Hematopoietic multipotent progenitor cell treated with erythropoietin and hydrocortisone succinate and interleukin-3 and kit ligand, for 15 days (in vitro differentiated cells): Measurements from ENCODE around the gene MAPK8IP3.
"Not testable (repeated sequence)": the region's sequence is repeated elsewhere in the genome, so short reads cannot be mapped to it uniquely, and the experiment has no call there.

ENCODE experiments used
- DNase-seq: peaks from one replicate; pipeline ENCODE4 v3.0.0-alpha.2; 2015; ENCODE audit warnings: low spot score

The MAPK8IP3 gene

DNA sequence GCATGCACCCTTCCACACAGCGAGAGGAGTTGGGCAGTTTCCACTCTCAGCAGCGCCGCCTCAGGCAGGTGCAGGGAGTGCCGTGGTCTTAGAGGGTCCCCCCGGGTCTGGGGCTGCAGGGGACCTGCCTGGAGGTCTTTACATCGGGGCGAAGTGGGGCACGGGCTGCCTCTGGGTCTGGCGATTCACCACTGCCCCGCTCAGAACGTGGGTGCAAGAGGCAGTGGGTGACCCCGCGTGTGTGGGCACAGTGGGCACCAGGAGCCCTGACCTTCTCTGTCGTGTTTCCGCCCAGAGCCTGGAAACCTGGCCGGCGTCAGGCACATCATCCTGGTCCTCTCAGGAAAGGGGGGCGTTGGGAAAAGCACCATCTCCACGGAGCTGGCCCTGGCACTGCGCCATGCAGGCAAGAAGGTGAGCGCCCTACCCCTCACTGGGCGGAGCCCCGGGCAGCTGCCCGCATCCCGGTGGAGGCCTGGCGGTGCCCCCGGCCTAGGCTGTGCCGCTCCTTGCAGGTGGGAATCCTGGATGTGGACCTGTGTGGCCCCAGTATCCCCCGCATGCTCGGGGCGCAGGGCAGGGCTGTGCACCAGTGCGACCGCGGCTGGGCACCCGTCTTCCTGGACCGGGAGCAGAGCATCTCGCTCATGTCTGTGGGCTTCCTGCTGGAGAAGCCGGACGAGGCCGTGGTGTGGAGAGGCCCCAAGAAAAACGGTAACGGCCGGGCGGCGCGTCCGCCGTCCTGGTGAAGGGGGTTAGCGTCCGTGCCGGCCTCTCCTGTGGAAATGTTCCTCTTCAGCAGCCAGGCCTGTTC is 80.5 kb downstream of the MAPK8IP3 start:
- DNase-seq: no peak

DNA sequence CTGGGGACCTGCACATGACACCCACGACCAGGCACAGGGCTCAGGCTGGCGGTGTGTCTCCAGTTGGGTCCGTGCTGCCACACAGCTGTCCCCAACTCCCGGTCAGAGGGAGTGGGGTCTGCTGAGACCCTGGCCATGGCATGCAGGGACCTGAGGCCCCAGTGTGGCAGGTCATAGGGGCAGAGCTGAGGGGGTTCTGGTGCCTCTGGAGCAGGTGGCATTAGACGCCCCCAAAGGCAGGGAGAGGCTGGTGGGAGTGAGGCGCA is 81.0 kb downstream of the MAPK8IP3 start:
- DNase-seq: no peak

DNA sequence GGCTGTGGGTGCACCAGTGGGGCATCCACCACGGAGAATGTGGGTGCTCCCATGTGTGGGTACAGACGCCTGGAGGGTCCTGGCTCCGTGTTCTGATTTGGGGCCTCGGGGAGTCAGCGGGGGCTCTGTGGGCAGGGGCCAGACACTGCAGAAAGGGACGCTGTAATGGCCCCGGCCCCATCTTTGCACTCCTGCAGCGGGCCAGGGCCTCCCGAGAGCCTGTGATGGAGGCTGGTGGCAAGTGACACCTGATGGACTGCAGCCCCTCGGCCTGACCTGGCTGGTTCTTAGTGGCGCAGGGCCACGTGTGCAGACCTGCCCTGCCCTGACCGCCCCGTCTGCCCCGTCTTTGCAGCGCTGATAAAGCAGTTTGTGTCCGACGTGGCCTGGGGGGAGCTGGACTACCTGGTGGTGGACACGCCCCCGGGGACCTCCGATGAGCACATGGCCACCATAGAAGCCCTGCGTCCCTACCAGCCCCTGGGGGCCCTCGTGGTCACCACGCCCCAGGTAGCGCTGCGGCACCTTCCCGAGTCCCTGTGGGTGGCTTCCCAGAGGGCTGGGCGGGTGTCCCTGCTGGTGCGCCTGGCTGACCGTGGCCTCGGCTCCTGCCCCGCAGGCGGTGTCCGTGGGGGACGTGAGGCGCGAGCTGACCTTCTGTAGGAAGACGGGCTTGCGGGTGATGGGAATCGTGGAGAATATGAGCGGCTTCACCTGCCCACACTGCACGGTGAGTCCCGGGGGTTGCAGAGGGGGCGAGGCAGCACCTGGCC is 81.5 kb downstream of the MAPK8IP3 start:
- DNase-seq: no peak

DNA sequence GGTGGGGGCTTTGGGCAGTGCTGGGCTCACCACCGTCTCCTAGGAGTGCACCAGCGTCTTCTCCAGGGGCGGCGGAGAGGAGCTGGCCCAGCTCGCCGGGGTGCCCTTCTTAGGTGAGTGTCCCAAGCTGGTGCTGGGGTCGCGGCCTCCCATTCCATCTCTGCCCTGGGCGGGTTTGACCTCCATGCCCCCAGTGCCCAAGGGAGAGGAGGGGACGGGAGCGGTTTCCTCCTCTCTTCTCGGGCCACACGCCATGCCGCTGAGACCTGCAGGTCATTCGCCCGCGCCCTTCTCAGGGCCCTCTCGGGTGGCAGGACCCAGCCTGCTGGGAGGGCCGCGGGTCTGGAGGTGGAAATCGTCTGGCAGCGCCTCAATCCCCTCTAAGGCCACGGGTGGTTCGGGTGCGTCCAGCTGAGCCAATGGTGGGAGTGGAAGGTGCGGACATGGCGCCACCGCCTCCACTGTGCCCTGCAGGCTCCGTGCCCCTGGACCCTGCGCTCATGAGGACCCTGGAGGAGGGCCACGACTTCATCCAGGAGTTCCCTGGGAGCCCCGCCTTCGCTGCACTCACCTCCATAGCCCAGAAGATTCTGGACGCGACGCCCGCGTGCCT is 82.2 kb downstream of the MAPK8IP3 start:
- DNase-seq: no peak

DNA sequence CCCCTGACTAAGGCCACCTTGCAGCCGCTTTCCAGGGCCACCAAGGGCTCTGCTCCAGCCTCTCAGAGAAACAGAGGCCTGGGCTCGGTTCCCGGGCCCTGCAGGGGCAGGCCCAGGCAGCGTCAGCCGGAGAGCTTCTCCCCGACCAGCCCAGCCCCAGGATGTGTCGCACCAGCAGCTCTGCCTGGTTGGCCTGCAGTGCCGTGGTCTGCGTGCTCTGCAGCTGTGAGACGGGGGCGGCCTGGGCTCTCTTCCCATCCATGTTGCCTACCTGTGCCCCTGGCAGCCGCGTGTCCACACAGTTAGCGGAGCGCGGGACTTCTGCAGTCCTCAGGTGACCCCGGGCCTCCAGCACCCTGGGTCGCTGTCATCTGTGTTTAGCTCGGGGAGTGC is 82.7 kb downstream of the MAPK8IP3 start:
- no peak for DNase-seq

DNA sequence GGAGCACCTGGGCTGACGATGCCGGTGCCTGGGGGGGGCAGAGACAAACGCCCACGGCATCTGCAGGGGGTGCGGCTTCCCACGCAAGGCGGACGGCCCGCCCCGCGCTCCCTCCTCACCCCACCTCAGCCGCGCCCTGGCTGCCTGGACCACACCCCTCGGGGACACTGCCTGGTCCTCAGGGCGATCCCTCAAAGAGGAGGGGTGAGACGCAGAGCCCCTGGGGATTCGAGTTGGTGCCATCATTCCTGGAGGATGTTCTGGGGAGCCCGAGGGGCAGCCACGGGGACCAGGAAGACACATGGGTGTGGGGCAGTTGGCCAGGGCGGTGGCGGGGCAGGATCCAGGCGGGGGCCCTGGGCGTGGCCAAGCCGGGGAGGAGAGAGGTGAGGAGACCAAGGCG is 83.6 kb downstream of the MAPK8IP3 start:
- DNase-seq: no peak

DNA sequence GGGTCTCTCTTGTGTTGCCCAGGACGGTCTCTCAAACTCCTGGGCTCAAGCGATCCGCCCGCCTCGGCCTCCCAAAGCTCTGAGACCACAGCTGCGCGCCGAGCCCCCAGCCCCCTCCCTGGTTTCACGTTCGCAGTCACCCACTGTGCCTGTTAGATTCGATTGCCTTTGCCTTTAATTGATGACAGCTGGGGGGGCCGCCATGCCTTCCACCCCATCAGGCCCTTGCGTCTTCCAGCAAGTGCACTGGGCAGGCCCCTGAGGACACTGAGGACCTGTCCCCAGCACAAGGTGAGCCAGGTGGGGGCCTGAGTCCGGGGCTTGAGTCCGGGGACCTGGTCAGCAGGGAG is 84.2 kb downstream of the MAPK8IP3 start:
- DNase-seq: no peak

DNA sequence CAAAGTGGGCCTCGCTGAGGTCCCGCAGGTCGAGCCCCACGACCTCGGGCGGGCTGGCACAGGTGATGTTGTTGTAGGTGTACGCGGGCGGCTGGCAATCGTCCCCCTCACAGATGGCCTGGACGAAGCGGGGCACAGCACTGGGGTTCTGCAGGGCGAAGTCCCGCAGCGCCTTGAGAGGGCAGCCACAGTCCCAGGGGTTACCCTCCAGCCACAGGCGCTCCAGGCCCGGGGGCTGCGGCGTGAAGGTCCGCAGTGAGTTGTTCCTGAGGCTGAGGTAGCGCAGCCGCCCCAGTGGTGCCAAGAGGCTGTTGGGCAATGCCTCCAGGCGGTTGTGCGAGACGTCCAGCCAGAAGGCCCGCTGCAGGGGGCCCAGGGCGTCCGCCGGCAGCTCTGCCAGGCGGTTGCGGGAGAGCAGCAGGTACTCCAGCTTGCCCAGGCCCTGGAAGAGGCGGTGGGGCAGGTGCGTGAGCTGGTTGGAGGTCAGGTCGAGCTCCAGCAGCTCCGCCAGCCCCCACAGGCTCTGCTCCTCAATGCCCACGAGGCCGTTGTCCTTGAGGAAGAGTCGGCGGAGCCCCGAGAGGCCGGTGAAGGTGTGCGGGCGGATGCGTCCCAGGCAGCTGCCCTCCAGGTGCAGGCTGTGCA is 84.7 kb downstream of the MAPK8IP3 start:
- no peak for DNase-seq

DNA sequence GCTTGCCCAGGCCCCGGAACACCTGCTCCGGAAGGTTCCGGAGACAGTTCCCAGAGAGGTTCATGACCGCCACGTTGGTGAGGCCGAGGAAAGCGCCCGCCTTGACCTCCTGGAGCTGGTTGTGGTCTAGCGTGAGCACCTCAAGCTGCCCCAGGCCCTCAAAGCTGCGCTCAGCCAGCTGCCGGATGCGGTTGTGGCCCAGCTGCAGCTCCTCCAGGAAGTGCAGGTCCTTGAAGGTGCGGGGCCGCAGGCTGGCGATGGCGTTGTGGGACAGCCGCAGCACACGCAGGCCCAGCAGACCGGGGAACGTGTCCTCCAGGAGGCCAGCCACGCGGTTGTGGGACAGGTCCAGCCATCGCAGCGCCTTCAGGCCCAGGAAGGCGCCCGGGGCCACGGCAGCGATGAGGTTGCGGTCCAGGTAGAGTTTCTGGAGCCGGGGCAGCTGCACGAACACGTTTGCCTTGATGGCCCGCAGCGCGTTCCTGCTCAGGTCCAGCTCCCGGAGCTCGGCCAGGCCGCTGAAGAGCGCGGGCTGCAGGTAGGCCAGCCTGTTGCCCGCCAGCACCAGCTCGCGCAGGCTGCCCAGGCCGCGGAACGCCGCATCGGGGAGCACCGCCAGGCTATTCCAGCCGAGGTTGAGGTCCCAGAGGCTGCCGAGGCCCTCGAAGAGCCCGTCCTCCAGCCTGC is 85.4 kb downstream of the MAPK8IP3 start:
- DNase-seq: no peak

DNA sequence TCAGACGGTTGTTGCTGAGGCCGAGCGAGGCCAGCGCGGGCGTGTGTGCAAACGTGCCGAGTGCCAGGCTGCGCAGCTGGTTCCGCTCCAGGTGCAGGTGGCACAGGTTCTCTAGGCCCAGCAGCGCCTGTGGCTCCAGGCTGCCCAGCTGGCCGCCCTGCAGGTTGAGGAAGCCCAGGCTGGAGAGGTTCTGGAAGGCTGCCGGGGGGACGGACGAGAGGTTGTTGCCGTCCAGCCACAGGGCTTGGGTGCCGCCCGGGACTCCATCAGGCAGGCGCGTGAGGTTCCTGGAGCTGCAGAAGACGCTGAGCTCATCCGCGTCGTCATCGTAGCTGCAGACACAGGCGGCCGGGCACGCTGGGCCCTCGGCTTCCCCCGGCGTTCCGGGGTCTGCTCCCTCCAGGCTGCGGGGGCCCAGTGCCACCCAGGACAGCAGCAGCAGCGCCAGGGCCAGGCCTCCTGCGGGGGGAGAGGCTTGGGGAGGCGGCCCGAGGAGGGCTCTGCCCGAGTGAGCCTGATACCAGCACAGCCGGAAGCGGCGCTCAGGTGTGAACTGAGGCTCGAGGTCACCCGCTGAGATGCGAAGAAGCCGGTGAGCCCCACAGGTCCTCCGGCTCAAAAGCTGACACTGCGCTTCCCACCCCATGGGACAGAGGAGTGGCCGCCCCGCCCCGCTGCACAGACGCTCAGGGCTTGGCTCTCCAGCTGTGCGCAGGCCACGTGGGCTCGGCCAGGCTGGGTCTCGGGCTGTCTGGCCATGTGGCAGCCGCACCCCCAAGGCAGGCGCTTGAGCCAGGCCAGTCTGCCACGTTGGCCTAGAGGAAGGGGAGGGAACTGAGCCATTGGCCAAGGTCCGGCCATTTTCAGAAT is 86.2 kb downstream of the MAPK8IP3 start:
- no peak for DNase-seq

DNA sequence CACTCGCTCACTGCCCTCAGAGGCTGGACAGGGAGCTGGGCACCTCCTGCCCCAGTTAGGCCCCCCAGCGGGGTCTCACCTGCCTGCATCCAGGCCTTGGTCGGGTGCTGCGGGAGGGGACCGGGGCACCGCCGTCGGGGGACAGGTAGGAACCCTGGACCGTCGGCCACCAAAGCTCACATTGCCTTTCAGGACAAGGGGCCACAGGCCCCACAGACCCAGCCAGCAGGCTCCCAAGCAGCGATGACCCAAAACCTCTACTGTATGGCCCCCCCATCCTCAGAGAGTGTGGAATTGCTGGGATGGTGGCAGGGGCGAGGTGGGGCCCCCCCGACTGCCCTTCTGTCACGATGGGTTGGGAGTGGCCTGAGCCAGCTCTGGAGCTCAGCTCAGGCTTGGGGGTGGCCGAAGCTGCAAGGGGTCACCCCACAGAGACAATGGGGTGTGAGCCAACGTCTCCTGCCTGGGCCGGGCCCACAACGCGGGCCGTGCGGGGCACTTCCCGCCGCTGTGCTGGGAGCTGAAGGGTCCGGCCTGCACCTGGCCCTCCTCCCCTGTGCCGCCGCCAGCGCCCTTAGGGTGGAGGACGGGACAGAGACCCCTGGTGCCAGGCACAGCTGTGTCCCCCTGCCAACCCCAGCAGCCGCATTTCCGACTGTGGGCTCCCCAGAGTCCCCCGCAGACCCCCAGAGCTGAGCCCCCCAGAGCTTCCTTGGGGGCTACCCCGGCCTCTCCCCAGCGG is 87.0 kb downstream of the MAPK8IP3 start:
- DNase-seq: no peak

DNA sequence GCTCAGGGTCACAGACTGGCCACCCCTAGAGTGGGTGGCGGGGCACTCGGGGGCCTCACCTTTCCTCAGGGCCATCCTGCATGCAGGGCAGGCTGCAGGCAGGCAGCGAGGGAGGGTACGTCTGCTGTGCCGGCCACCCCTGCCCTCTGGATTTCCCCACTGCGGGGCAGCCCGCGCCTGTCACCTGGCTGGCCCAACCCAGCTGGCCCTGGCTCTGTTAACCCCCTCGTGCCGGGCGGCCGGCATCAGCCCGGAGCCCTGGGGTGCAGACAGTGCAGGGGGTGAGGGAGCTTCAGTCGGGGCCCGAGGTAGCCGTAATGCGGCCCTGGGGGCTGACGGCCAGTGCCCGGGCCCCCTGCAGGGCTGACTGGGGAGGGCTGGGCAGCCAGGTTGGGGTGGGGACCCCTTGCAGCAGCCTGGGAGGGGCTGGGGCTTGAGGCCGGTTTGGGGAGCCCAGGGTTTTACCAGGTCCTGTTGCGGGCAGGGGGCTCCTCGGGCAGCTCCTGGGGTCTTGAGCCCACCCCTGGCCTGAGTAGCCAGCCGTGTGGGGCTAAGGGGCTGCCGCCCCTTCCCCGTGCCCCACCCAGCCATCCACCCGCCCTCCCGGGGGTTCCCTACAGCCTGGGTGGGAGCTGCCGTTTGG is 87.7 kb downstream of the MAPK8IP3 start, which contains the start of gene IGFALS:
Gene IGFALS (minus strand): TSS at position 128 of the 643 bp plus-strand sequence. CDS start 53 bp downstream, at position 75.
- no peak for DNase-seq

DNA sequence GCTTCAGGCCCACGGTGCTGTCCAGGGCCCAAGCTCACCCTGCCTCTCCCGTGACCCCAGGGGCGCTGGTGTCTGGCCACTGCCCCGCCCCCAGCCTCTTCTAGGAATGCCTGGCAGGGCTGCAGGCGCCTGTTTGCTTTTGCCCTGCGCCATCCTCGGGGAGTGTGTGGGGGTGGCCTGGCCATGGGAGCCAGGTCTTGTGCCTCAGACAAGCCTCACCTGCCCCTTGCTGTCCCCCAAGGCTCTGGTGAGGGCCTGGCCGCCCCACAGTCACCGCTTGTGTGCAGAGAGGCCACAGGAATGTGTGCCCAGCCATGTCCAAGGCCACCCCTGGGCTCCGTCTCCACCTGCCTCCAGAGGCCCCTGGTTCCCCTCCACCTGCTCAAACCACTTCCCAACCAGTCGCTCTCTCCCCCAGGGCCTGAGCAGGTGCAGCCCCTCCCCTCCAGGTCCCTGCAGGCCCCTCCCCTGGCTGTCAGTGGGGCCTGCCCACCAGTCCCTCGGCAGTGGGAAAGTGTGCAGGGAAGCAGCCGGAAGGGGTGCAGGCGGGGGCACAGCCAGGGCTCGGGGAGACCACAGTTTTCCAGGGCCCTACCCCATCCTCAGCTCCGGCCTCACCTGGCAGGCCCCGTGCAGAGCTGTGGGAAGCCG is 88.4 kb downstream of the MAPK8IP3 start:
- no peak for DNase-seq

DNA sequence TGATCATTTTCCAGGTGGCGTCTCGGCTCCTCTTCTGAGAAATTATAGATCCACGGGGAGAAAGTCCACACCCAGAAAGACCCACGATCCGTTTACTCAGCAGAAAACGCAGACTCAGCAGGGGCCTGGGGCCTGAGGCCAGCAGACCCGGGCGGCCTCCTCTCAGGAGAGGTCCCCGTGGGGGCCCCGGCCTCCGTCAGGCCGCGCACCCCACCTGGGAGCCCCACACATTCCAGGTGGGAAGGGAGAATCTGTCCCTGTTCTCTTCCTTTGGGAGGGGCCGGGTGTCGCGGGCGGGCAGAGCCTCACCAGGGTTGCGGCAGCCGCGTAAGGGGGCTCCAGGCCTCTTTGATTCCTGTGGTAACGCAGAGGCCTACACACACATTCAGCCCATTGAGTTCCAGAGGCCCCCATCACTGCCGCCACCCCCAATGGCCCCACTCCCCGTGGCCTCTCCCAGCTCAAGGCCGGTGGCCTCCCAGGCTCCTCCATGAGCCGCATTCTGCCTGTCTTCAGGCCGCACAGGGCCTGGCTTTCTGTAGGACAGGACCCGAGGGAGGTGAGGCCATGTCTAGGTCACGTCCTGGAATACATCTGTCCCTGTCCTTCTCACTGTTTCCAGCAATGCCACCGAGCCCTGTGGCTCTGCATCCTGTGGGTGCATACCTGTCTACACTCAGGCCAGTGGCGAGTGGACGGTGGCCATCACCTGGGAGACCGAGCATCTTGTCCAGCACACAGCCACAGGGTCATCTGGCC is 89.1 kb downstream of the MAPK8IP3 start:
- DNase-seq: no peak

DNA sequence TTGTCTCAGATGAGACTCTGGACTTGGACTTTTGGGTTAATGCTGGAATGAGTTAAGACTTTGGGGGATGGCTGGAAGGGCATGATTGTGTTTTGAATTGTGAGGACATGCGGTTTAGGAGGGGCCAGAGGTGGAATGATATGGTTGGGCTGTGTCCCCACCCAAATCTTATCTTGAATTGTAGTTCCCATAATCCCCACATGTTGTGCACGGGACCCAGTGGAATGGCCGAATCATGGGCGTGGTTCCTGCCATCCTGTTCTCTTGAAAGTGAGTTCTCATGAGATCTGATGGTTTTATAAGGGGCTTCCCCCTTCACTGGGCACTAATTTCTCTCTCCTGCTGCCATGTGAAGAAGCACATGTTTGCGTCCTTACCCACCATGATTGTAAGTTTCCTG is 93.3 kb downstream of the MAPK8IP3 start:
- DNase-seq: not testable (repeated sequence)

DNA sequence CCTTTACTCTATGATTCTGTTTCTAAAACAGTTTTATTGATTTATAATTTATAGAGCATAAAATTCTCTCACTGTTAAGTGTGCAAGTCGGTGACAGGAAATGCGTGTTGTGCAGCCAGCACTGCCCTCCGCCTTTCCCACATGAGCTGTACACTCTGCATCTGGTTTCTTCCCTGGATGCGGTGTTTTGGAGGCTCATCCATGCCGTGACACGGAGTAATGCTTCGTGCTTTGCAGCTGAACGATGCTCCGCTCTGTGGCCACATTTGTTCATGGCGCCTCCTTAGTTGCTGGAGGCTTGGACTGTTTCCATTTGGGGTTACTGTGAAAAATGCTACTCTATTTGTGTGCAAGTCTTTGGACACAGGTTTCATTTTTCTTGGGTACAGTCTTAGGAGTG is 94.7 kb downstream of the MAPK8IP3 start:
- DNase-seq: no peak

DNA sequence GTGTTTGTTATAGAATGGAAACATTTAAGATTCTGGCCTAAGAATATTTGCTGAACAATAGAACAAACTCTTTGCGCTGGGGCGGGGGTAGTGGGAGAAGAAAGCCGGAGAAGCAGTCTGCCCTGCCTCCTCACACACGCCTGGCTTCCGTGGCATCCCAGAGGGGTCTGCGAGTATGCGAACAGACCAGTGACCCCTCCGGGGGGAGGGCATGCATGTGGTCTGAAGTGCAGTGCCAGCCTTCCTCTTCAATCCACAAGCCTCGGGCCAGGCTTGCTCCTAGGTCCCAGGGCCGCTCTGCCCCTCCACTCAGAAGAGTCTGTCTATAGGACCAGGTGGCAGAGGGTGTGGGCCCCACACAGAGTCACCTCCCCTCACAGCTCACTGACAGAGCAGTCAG is 101.6 kb downstream of the MAPK8IP3 start:
- no peak for DNase-seq

DNA sequence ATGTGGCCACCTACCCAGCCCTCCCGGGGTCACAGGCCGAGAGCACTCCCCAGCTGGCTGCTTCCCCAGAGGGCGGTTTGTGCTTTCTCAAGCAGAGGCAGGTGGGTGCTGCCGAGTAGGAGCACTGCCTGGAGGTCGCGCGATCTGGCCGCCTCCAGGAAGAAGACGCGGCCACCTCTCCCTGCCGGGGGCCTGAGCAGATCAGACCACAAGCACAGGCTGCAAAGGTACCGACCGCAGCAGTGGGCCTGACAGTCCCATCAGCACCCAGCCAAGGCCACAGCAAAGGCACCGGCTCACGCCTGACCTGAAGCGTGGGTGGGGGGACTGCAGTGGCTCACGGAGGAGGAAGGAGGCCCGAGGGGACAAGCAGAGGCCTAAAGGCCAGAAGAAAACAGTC is 102.7 kb downstream of the MAPK8IP3 start:
- no peak for DNase-seq
